SK-N-SH (cell line): Measurements from ENCODE around the gene SLC25A18. TPM values are rescaled to one million over a fixed set of nuclear protein-coding genes. Genes with fewer than 3 reads are reported as not detected.

Source experiments
- CTCF ChIA-PET: fragments of 300-600, 350-600 bp; formaldehyde crosslinking; extraction: SDS; loops from one replicate; lab custom pipeline; 2021; lab: Yijun Ruan, JAX
- POLR2A ChIA-PET: fragments of 350-600 bp; sonication (Branson Sonifier 250); formaldehyde crosslinking; extraction: SDS; loops from one replicate; lab custom pipeline; 2020; ENCODE audit warnings: antibody characterized with exemption, inconsistent platforms; lab: Yijun Ruan, JAX
- DNase-seq: peaks from one replicate; pipeline ENCODE4 v3.0.0; 2012
- H2AFZ ChIP-seq: fragments of 200-600 bp; sonication (generic); 2 replicates; pipeline ENCODE4 v1.8.1; 2016; ENCODE audit warnings: antibody characterized with exemption, mild to moderate bottlenecking, low read depth
- H3F3A ChIP-seq: fragments of 200-600 bp; sonication (generic); replicated peaks from 2 replicates; pipeline ENCODE3; 2016; ENCODE audit warnings: antibody characterized with exemption, mild to moderate bottlenecking; ENCODE audit not compliant: insufficient read depth
- H3K27ac ChIP-seq, 2 experiments: fragments of 200-500 bp in 1 of 2; fragments of 200-600 bp in 1 of 2; sonication (Bioruptor generic) in 1 of 2; sonication (generic), shearing (Covaris generic) in 1 of 2; 2 replicates each; pipeline versions ENCODE4 v1.5.1 to v1.6.1; 2014 to 2016; ENCODE audit warnings: low read depth in 2 of 2, inconsistent platforms in 1 of 2, low read length in 1 of 2, mild to moderate bottlenecking in 1 of 2, mixed read lengths in 1 of 2
- H3K27me3 ChIP-seq: fragments of 200-600 bp; sonication (generic), shearing (Covaris generic); 2 replicates; pipeline ENCODE4 v1.6.1; 2016; ENCODE audit warnings: mixed run types; ENCODE audit not compliant: insufficient read depth
- H3K36me3 ChIP-seq, 2 experiments: fragments of 200-500 bp in 1 of 2; fragments of 200-600 bp in 1 of 2; sonication (Bioruptor generic) in 1 of 2; sonication (generic) in 1 of 2; replicated peaks in 1 of 2; 2 replicates each; pipeline versions ENCODE3 to v1.5.1; 2014 to 2016; ENCODE audit warnings: low read length in 1 of 2, mild to moderate bottlenecking in 1 of 2; ENCODE audit not compliant: insufficient read depth in 2 of 2, control insufficient read depth in 1 of 2
- H3K4me1 ChIP-seq, 2 experiments: fragments of 200-500 bp in 1 of 2; fragments of 200-600 bp in 1 of 2; sonication (Bioruptor generic) in 1 of 2; sonication (generic), shearing (Covaris generic) in 1 of 2; 2 replicates each; pipeline versions ENCODE4 v1.5.1 to v1.6.1; 2014 to 2016; ENCODE audit warnings: low read depth in 1 of 2, low read length in 1 of 2, mixed run types in 1 of 2; ENCODE audit not compliant: insufficient read depth in 2 of 2, control insufficient read depth in 1 of 2
- H3K4me2 ChIP-seq: fragments of 200-600 bp; sonication (generic), shearing (Covaris generic); 2 replicates; pipeline ENCODE4 v1.6.1; 2017; ENCODE audit warnings: mixed run types
- H3K4me3 ChIP-seq, 2 experiments: fragments of 200-500 bp in 1 of 2; fragments of 200-600 bp in 1 of 2; sonication (Bioruptor generic) in 1 of 2; sonication (generic), shearing (Covaris generic) in 1 of 2; 2 replicates each; pipeline versions ENCODE4 v1.5.1 to v1.8.1; 2014 to 2016; ENCODE audit warnings: low read depth in 2 of 2, inconsistent platforms in 1 of 2, low read length in 1 of 2, mild to moderate bottlenecking in 1 of 2, mixed read lengths in 1 of 2, moderate library complexity in 1 of 2
- H3K79me2 ChIP-seq: fragments of 200-600 bp; sonication (generic); 2 replicates; pipeline ENCODE4 v1.8.1; 2017; ENCODE audit warnings: mild to moderate bottlenecking; ENCODE audit not compliant: insufficient read depth
- H3K9ac ChIP-seq: fragments of 200-600 bp; sonication (generic); 2 replicates; pipeline ENCODE4 v1.6.1; 2017; ENCODE audit warnings: mixed run types
- H3K9me2 ChIP-seq: fragments of 200-600 bp; sonication (generic); 2 replicates; pipeline ENCODE4 v1.6.1; 2017; ENCODE audit warnings: mixed run types
- H3K9me3 ChIP-seq: fragments of 200-600 bp; sonication (generic); 2 replicates; pipeline ENCODE4 v1.6.1; 2017; ENCODE audit warnings: mixed run types, mild to moderate bottlenecking, moderate library complexity
- H4K20me1 ChIP-seq: fragments of 200-600 bp; sonication (generic); 2 replicates; pipeline ENCODE4 v1.6.1; 2017; ENCODE audit warnings: mild to moderate bottlenecking, mixed run types; ENCODE audit not compliant: insufficient read depth
- ELF1 ChIP-seq: IDR thresholded peaks from 2 replicates; pipeline ENCODE4 v1.4.0; 2012
- EP300 ChIP-seq, 2 experiments: IDR thresholded peaks; 2 replicates each; pipeline versions ENCODE4 v1.4.0 to v1.6.1; 2012; ENCODE audit warnings: borderline replicate concordance in 1 of 2, low read depth in 1 of 2, low read length in 1 of 2
- GABPA ChIP-seq: IDR thresholded peaks from 2 replicates; pipeline ENCODE4 v1.4.0; 2012; ENCODE audit warnings: low read depth, mild to moderate bottlenecking
- JUND ChIP-seq: IDR thresholded peaks from 2 replicates; pipeline ENCODE4 v1.4.0; 2012
- POLR2AphosphoS5 ChIP-seq: IDR thresholded peaks from 2 replicates; pipeline ENCODE4 v1.6.1; 2012; ENCODE audit warnings: low read depth, low read length
- RFX5 ChIP-seq: IDR thresholded peaks from 2 replicates; pipeline ENCODE4 v1.6.1; 2012; ENCODE audit warnings: mild to moderate bottlenecking, improper control_type of control experiment, low read length
- TAF1 ChIP-seq: IDR thresholded peaks from 2 replicates; pipeline ENCODE4 v1.6.1; 2012; ENCODE audit warnings: low read depth, mild to moderate bottlenecking, low read length, moderate library complexity, borderline replicate concordance
- TEAD4 ChIP-seq: IDR thresholded peaks from 2 replicates; pipeline ENCODE4 v1.4.0; 2012; ENCODE audit warnings: mild to moderate bottlenecking, borderline replicate concordance; ENCODE audit not compliant: insufficient read depth
- whole genome bisulfite sequencing: methylation state at CpG from one replicate; pipeline ENCODE4 v1.1.6; 2017; ENCODE audit warnings: low lambda C conversion rate; 5-methylcytosine and 5-hydroxymethylcytosine counted together
- polyA plus RNA-seq, 3 experiments: library from polyadenylated mRNA; depleted of rRNA; stranded (reverse); fragments of >200 nt; gene quantifications; 2 replicates each; pipeline ENCODE4 v1.2.3, GENCODE V29; 2012
- TF ChIP-seq, protein P1 (sequence below): IDR thresholded peaks from 2 replicates; pipeline ENCODE4; 2012
- TF ChIP-seq, protein P2 (sequence below): IDR thresholded peaks from 2 replicates; pipeline ENCODE4 v1.4.0; 2012; ENCODE audit warnings: low read depth, borderline replicate concordance
- TF ChIP-seq, protein P3 (sequence below): IDR thresholded peaks from 2 replicates; pipeline ENCODE4 v1.4.0; 2012; ENCODE audit warnings: low read depth, borderline replicate concordance
- TF ChIP-seq, protein P4 (sequence below): fragments of 150-350 bp; IDR thresholded peaks from 2 replicates; pipeline ENCODE4 v1.6.1; 2016; ENCODE audit warnings: mild to moderate bottlenecking, low read depth, low read length

Gene SLC25A18
- polyA plus RNA-seq, 1 of the 3 experiments (the other 2 are of a cell fraction): 0.02 TPM

DNA sequence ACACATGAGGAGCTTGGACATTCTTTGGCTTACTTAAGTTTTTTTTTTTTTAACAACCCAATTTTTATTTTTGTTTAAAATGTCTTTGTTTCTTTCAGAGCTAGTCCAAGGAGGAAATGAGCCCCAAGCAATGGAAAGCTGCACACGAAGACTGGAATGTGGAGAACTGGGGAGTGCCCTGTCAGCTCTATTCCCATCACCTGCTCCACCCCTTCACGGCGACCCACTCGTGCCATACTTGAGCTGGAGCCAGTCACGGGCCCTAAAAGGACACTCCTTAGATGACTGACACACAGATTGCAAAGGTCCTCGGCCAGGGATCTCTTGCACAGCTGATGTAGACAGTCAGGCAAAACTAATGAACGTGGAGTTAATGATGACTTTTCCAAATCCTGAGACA is 10.6 kb upstream of the SLC25A18 start:
- no peaks in the 10 kb centered on the region for H3K4me1 ChIP-seq
- H3K9ac ChIP-seq: no peak overlapping the region
- ChIA-PET CTCF (no interaction called here), POLR2A (interaction anchor here (0.6 kb wide), 1 partner anchor 17 kb away, joined by 3 read pairs; no protein-coding TSS in a partner anchor)
- no peaks in the 10 kb centered on the region for H3K9me2 ChIP-seq
- no peaks in the 10 kb centered on the region for H3K9me3 ChIP-seq
- no peaks in the 10 kb centered on the region for H3K79me2 ChIP-seq
- H3K27me3 ChIP-seq: no peaks in the 10 kb centered on the region; the same call in 1 of the 2 replicates
- no peak overlapping the region for H3K4me2 ChIP-seq
- H4K20me1 ChIP-seq: no peaks in the 10 kb centered on the region
- H3F3A ChIP-seq: no peaks in the 10 kb centered on the region
- H3K36me3 ChIP-seq: no peaks in the 10 kb centered on the region
- TF ChIP-seq, protein P1, sequence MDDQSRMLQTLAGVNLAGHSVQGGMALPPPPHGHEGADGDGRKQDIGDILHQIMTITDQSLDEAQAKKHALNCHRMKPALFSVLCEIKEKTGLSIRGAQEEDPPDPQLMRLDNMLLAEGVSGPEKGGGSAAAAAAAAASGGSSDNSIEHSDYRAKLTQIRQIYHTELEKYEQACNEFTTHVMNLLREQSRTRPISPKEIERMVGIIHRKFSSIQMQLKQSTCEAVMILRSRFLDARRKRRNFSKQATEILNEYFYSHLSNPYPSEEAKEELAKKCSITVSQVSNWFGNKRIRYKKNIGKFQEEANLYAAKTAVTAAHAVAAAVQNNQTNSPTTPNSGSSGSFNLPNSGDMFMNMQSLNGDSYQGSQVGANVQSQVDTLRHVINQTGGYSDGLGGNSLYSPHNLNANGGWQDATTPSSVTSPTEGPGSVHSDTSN: no peak
- TF ChIP-seq TAF1: no peak
- TF ChIP-seq, protein P2, sequence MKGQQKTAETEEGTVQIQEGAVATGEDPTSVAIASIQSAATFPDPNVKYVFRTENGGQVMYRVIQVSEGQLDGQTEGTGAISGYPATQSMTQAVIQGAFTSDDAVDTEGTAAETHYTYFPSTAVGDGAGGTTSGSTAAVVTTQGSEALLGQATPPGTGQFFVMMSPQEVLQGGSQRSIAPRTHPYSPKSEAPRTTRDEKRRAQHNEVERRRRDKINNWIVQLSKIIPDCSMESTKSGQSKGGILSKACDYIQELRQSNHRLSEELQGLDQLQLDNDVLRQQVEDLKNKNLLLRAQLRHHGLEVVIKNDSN: no peak
- no peak for TF ChIP-seq GABPA
- no peak for TF ChIP-seq ELF1
- TF ChIP-seq, protein P3, sequence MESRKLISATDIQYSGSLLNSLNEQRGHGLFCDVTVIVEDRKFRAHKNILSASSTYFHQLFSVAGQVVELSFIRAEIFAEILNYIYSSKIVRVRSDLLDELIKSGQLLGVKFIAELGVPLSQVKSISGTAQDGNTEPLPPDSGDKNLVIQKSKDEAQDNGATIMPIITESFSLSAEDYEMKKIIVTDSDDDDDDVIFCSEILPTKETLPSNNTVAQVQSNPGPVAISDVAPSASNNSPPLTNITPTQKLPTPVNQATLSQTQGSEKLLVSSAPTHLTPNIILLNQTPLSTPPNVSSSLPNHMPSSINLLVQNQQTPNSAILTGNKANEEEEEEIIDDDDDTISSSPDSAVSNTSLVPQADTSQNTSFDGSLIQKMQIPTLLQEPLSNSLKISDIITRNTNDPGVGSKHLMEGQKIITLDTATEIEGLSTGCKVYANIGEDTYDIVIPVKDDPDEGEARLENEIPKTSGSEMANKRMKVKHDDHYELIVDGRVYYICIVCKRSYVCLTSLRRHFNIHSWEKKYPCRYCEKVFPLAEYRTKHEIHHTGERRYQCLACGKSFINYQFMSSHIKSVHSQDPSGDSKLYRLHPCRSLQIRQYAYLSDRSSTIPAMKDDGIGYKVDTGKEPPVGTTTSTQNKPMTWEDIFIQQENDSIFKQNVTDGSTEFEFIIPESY: no peak
- TF ChIP-seq JUND: no peak
- TF ChIP-seq, protein P4, sequence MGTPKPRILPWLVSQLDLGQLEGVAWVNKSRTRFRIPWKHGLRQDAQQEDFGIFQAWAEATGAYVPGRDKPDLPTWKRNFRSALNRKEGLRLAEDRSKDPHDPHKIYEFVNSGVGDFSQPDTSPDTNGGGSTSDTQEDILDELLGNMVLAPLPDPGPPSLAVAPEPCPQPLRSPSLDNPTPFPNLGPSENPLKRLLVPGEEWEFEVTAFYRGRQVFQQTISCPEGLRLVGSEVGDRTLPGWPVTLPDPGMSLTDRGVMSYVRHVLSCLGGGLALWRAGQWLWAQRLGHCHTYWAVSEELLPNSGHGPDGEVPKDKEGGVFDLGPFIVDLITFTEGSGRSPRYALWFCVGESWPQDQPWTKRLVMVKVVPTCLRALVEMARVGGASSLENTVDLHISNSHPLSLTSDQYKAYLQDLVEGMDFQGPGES: no peak
- no peak for TF ChIP-seq RFX5
- no peak overlapping the region for H3K27ac ChIP-seq
- no peak for DNase-seq
- no peak overlapping the region for H2AFZ ChIP-seq
- WGBS: 52% methylated on average over 7 of the region's 7 CpGs
- H3K4me3 ChIP-seq: no peak overlapping the region

DNA sequence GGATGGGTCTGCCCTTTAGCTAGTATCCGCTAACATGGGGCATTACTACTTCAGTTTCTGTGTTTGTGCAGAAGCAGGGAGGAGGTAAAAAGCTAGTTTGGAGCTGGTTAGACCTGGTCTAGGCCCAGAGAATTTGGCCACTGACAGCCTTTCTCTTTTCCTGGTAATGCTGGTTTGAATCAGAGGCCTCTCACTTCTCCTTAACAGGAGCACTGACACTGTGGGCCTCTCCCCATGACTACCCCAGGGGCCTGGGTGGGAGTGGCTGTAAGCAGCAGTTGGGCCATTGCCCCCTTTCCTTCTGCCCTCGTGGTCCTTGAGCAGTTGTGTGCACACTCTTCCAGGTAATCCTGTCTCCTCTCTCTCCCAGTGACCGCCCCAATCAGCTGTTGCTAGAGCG is 8.5 kb upstream of the SLC25A18 start:
- no peaks in the 10 kb centered on the region for H4K20me1 ChIP-seq
- no peaks in the 10 kb centered on the region for H3F3A ChIP-seq
- DNase-seq: no peak
- no peak overlapping the region for H3K4me3 ChIP-seq
- no peaks in the 10 kb centered on the region for H3K79me2 ChIP-seq
- H3K9ac ChIP-seq: no peak overlapping the region
- WGBS: 69% methylated on average over 4 of the region's 4 CpGs
- CTCF ChIA-PET: interaction anchor here (1.5 to 1.8 kb wide), 3 partner anchors 10 to 188 kb away, joined by 5 to 6 read pairs (median 5); no protein-coding TSS in a partner anchor
- no peak overlapping the region for H3K4me2 ChIP-seq
- no peaks in the 10 kb centered on the region for H3K9me2 ChIP-seq
- no peaks in the 10 kb centered on the region for H3K4me1 ChIP-seq
- H3K27ac ChIP-seq: no peak overlapping the region
- H3K27me3 ChIP-seq: no peaks in the 10 kb centered on the region; the same call in 1 of the 2 replicates
- no peaks in the 10 kb centered on the region for H3K9me3 ChIP-seq
- POLR2A ChIA-PET: no interaction called here
- TF ChIP-seq POLR2AphosphoS5 (no peak), TEAD4 (no peak), EP300 (IDR thresholded peaks at IDR 0.05; ENCODE audit: borderline replicate concordance in 1 of 2, low read depth in 1 of 2, low read length in 1 of 2) (no peak)
- H2AFZ ChIP-seq: no peak overlapping the region
- no peaks in the 10 kb centered on the region for H3K36me3 ChIP-seq
